HL-60 (cell line): Measurements from ENCODE around the gene CCDC187.
A peak's percentile ranks its signal among the peaks of the same experiment; 100 is the strongest.

Experiments used
- DNase-seq, 2 experiments: peaks; one replicate each; pipeline ENCODE4 v3.0.0-alpha.2; 2010 to 2020; ENCODE audit warnings: low read depth in 1 of 2, low spot score in 1 of 2
- H3K27ac ChIP-seq: fragments of 250-450 bp; sonication (Bioruptor Pico); replicated peaks from 2 replicates; pipeline ENCODE4 v1.5.1; 2020; ENCODE audit warnings: mild to moderate bottlenecking, moderate library complexity
- H3K27me3 ChIP-seq: fragments of 250-450 bp; sonication (Bioruptor Pico); 2 replicates; pipeline ENCODE4 v1.5.1; 2021; ENCODE audit warnings: mild to moderate bottlenecking, moderate library complexity; ENCODE audit not compliant: insufficient read depth, poor library complexity, severe bottlenecking
- H3K4me3 ChIP-seq: replicated peaks from 2 replicates; pipeline ENCODE4 v1.5.1; 2011; ENCODE audit warnings: mild to moderate bottlenecking, control low read depth, low read length; ENCODE audit not compliant: insufficient read depth
- GABPA ChIP-seq: IDR thresholded peaks from 2 replicates; pipeline ENCODE4 v1.6.1; 2012; ENCODE audit warnings: low read depth
- POLR2AphosphoS5 ChIP-seq: IDR thresholded peaks from 2 replicates; pipeline ENCODE4 v1.6.1; 2012; ENCODE audit warnings: low read depth
- SPI1 ChIP-seq: IDR thresholded peaks from 2 replicates; pipeline ENCODE4 v1.6.1; 2012; ENCODE audit warnings: low read depth, mild to moderate bottlenecking, borderline replicate concordance
- TF ChIP-seq, protein P1 (sequence below): IDR thresholded peaks from 2 replicates; pipeline ENCODE4 v1.6.1; 2012; ENCODE audit warnings: low read depth; ENCODE audit not compliant: insufficient replicate concordance
- TF ChIP-seq, protein P2 (sequence below): IDR thresholded peaks from one replicate; pipeline ENCODE4 v1.5.1; 2011; ENCODE audit warnings: low read length, control low read depth, inconsistent platforms; ENCODE audit not compliant: insufficient read depth

The CCDC187 gene

DNA sequence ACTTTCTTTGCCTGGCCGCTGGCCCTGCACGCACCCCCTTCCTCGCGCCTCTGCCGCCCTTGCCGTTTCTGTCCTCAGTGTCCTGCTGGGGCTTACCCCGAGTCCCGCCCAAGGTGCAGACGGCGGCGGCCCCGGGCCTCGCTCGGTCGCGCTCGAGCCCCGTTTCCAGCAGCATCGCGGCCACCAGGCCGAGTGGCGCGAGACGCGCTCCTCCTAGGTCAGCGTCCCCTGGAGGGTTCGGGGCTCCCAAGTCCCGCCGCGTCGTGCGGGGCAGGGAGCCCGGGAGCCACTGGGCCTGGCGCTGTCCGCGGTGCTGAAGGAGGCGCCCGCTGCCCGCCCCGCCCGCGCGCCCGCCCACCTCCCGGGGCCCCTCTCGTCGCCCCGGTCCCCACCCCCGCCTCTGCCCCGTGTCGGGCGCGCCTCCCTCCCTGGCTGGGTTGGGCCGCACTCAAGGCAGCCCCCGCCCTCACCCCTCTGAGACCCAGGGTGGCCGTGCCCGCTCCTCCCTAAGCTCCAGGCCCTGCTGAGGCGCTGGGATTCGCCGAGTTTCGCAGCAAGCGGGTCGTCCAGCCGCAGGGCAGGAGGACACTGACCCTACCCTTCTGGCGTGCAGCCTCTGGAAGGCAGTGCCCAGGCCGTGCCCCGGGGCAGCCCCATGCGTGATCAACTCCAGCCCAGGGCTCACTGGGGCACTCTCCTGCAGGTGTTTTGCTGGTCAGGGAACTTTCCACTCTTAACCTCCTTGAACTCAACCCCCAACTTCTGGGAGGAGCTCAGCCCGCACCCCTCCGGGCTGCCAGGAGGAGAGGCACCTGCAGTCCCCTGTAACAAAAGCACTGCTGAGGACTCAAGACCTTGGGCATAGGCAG is 98.8 kb downstream of the CCDC187 start, which contains the start of gene LHX3:
TSS of gene LHX3 (minus strand) at position 291 of the 869 bp plus-strand sequence. CDS start at position 175, 116 bp downstream.
- no peak for DNase-seq
- Histone ChIP-seq H3K27me3 (peaks cover 41% of the 10 kb centered on the region), H3K27ac (no peak within 1 kb of the TSS), H3K4me3 (no peak within 1 kb of the TSS)
- TF ChIP-seq, protein P1, sequence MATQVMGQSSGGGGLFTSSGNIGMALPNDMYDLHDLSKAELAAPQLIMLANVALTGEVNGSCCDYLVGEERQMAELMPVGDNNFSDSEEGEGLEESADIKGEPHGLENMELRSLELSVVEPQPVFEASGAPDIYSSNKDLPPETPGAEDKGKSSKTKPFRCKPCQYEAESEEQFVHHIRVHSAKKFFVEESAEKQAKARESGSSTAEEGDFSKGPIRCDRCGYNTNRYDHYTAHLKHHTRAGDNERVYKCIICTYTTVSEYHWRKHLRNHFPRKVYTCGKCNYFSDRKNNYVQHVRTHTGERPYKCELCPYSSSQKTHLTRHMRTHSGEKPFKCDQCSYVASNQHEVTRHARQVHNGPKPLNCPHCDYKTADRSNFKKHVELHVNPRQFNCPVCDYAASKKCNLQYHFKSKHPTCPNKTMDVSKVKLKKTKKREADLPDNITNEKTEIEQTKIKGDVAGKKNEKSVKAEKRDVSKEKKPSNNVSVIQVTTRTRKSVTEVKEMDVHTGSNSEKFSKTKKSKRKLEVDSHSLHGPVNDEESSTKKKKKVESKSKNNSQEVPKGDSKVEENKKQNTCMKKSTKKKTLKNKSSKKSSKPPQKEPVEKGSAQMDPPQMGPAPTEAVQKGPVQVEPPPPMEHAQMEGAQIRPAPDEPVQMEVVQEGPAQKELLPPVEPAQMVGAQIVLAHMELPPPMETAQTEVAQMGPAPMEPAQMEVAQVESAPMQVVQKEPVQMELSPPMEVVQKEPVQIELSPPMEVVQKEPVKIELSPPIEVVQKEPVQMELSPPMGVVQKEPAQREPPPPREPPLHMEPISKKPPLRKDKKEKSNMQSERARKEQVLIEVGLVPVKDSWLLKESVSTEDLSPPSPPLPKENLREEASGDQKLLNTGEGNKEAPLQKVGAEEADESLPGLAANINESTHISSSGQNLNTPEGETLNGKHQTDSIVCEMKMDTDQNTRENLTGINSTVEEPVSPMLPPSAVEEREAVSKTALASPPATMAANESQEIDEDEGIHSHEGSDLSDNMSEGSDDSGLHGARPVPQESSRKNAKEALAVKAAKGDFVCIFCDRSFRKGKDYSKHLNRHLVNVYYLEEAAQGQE, result peak; percentile 91
- TF ChIP-seq POLR2AphosphoS5 (no peak; the same call in 1 of the 2 replicates), SPI1 (no peak), GABPA (no peak)
- TF ChIP-seq, protein P2, sequence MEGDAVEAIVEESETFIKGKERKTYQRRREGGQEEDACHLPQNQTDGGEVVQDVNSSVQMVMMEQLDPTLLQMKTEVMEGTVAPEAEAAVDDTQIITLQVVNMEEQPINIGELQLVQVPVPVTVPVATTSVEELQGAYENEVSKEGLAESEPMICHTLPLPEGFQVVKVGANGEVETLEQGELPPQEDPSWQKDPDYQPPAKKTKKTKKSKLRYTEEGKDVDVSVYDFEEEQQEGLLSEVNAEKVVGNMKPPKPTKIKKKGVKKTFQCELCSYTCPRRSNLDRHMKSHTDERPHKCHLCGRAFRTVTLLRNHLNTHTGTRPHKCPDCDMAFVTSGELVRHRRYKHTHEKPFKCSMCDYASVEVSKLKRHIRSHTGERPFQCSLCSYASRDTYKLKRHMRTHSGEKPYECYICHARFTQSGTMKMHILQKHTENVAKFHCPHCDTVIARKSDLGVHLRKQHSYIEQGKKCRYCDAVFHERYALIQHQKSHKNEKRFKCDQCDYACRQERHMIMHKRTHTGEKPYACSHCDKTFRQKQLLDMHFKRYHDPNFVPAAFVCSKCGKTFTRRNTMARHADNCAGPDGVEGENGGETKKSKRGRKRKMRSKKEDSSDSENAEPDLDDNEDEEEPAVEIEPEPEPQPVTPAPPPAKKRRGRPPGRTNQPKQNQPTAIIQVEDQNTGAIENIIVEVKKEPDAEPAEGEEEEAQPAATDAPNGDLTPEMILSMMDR, result no peak

DNA sequence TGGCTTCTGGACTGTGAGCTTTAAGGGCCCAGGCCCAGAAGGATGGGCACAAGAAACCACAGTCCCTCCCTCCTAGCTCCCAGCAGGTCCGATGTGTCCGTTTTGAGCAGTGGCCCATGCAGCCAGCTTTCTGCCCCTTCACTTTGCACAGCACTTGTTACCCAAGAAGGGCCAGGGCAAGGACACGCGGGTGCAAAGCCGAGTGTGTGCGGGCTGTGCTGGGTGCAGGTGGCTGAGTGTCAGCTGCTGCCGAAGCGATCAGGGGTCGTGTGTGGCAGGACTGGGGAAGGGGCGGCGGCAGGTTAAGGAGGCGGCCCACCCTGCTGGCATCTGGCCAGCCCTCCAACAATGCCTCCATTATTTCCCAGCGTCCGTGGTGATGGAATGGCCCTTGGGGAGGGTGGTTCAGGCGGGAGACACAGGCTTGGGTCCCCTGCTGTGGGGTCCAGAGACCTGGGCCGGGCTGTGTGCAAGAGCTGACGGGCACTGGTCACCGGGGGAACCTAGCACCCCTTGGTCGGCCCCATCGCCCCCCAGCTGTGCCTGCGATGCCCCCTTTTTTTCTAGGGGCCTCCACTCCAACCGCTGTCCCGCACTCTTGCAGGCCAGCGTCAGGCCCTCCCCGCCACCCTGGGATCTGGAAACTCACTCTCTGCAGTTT is 99.6 kb downstream of the CCDC187 start:
- TF ChIP-seq, protein P1, result no peak
- TF ChIP-seq POLR2AphosphoS5 (no peak), SPI1 (no peak), GABPA (no peak)
- TF ChIP-seq, protein P2, result no peak
- Histone ChIP-seq H3K27me3 (peaks cover 49% of the 10 kb centered on the region), H3K4me3 (no peak overlapping the region), H3K27ac (no peak overlapping the region)
- DNase-seq, result no peak

DNA sequence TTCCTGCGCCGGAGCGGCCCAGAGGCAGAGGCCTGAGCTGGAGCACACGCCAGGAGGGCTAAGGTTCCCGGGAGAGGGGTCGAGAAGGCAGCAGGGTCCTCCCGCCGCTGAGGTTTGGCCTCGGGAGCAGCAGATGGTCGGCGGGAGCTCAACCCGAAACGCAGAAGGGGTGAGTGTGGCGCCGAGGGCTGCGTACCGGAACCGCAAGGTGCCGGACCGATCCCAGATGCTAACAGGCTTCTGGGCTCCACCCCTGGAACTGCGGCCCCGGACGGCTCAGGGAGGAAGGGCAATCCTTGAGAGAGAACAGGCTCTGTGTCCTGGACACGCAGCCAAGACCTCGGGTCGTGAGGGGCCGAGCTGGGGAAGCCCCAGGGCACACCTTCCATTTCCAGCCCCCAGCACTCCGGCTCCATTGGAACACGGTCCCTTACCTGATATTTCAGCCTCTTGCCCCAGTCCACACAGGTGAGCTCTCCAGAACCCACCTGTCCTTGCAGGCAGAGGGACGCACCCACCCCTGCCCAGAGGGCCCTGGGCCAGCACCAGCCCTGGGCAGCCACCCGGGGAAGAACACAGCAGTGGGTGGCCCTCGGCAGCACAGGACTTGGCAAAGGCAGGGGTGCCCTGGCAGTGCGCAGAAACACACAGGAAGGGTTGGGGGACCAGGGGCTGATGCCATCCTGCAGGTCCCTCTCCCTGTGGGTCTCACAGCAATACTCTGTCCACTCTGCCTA is 100.3 kb downstream of the CCDC187 start:
- no peak overlapping the region for H3K4me3 ChIP-seq
- TF ChIP-seq, protein P1, result peak; percentile 45
- TF ChIP-seq POLR2AphosphoS5, result no peak
- H3K27ac ChIP-seq, result no peak overlapping the region
- H3K27me3 ChIP-seq, result peaks cover 52% of the 10 kb centered on the region
- no peak for DNase-seq
